Measurements from ENCODE around the gene SPTSSB. TPM values are rescaled to one million over a fixed set of nuclear protein-coding genes. Genes with fewer than 3 reads are reported as not detected.

Gene SPTSSB
- total RNA-seq, 4 donors from 2014 or later: not detected

DNA sequence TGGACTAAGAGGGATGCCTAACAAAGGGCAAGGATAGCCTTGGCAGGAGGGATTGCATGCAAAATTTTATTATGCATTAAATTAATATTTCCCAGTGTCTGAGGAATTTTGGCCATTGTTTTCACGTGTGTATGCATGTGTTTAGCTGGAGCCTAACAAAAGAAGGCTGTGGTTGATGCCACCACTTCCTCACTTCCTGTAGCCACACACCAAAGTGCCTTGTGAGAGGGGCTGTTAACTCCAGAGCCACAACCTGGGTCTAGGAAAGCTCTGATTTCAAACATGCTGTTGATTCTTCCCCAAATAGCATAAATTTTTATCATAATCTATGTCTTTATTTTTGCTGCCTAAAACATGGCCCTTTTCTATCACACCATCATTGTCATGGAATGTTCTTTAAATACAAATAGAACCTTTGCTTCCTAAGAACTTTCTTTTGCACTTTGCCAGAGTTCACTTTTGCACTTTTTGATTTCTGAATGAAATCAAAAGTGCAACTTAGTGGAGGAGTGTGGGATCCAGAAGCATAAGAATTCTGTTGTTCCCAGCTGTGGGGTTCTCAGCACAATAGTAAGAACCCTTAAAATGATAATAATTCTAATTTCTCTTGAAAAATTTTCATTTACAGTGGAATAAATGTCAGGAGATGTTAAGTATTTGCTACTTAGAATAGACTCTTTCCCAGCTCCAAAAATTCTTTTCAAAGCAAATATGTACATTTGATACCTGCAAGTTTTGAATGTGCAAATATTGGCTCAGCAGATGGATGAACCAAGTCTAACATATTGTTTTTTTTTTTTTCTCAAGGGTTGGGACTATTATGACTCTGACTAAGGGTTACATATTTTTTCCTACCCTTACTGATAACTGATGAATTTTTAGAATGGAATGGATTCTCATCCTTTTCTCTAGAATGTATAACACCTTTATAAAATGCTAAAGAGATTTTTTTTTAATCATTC lies 35.6 kb upstream of the SPTSSB start:
- 62 to 65% methylated on average over 1 of the region's 1 CpG for WGBS, 2 donors
- no peak for DNase-seq
- H3K9me3 ChIP-seq: no peaks in the 10 kb centered on the region
- no peak overlapping the region for H3K4me3 ChIP-seq (replicated peaks in 1 of 3)
- no peak for TF ChIP-seq POLR2A (IDR thresholded peaks at IDR 0.05)
- TF ChIP-seq, protein P1, sequence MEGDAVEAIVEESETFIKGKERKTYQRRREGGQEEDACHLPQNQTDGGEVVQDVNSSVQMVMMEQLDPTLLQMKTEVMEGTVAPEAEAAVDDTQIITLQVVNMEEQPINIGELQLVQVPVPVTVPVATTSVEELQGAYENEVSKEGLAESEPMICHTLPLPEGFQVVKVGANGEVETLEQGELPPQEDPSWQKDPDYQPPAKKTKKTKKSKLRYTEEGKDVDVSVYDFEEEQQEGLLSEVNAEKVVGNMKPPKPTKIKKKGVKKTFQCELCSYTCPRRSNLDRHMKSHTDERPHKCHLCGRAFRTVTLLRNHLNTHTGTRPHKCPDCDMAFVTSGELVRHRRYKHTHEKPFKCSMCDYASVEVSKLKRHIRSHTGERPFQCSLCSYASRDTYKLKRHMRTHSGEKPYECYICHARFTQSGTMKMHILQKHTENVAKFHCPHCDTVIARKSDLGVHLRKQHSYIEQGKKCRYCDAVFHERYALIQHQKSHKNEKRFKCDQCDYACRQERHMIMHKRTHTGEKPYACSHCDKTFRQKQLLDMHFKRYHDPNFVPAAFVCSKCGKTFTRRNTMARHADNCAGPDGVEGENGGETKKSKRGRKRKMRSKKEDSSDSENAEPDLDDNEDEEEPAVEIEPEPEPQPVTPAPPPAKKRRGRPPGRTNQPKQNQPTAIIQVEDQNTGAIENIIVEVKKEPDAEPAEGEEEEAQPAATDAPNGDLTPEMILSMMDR (IDR thresholded peaks at IDR 0.05): no peak
- no peaks in the 10 kb centered on the region for H3K4me1 ChIP-seq
- no peaks in the 10 kb centered on the region for H3K36me3 ChIP-seq
- intact Hi-C loops (cut with DNase I): no loop called here
- H3K27ac ChIP-seq: no peak overlapping the region
- H3K27me3 ChIP-seq: no peaks in the 10 kb centered on the region

DNA sequence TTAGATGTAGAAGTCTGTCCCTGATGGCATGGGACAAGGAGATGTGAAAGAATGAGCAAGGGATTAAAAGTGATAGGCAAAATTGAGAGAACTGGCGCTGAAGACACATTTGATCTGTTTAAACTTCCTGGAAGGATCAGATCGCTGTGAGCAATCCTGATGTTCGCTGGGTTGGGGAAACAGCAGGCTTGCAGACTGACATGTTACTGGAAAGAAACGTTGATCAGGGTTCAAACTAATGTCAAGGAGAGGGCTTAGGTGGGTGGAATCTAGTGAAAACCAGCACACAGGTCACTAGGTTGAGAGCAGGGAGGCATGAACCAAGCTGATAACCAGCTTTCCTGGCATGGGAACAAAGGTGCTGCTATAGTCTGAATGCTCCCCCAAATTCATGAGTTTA lies 34.5 kb upstream of the SPTSSB start:
- Histone ChIP-seq H3K9me3 (no peaks in the 10 kb centered on the region), H3K4me3 (replicated peaks in 1 of 3) (no peak overlapping the region), H3K27me3 (no peaks in the 10 kb centered on the region), H3K4me1 (no peaks in the 10 kb centered on the region), H3K36me3 (no peaks in the 10 kb centered on the region), H3K27ac (no peak overlapping the region)
- intact Hi-C loops (cut with DNase I): no loop called here
- TF ChIP-seq, protein P1 (IDR thresholded peaks at IDR 0.05): no peak
- TF ChIP-seq POLR2A (IDR thresholded peaks at IDR 0.05): no peak
- WGBS, 2 donors: 82 to 83% methylated on average over 4 of the region's 4 CpGs
- DNase-seq: no peak

DNA sequence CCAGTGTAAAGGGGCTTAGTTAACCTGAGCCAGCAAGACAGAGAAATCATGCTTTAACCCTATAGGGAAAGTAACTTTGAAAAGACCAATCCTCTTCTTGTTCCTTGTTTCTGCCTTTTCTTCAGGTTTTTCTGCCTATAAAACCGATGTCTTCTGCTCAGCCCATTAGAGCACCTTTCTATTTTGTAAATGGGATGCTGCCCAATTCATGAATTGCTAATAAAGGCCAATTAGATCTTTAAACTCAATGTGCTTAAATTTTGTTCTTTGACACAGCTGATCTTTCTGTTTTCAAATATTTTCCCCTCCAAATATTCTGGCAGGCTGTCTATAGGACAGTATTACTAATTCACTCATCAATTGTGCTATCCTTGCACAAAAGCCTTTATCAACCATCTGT lies 33.8 kb upstream of the SPTSSB start:
- no peak for DNase-seq
- no peaks in the 10 kb centered on the region for H3K9me3 ChIP-seq
- H3K27ac ChIP-seq: no peak overlapping the region
- H3K27me3 ChIP-seq: no peaks in the 10 kb centered on the region
- TF ChIP-seq, protein P1 (IDR thresholded peaks at IDR 0.05): no peak
- TF ChIP-seq POLR2A (IDR thresholded peaks at IDR 0.05): no peak
- 91 to 100% methylated on average over 1 of the region's 1 CpG for WGBS, 2 donors
- no peaks in the 10 kb centered on the region for H3K4me1 ChIP-seq
- H3K4me3 ChIP-seq (replicated peaks in 1 of 3): no peak overlapping the region
- H3K36me3 ChIP-seq: no peaks in the 10 kb centered on the region
- intact Hi-C loops (cut with DNase I): no loop called here

DNA sequence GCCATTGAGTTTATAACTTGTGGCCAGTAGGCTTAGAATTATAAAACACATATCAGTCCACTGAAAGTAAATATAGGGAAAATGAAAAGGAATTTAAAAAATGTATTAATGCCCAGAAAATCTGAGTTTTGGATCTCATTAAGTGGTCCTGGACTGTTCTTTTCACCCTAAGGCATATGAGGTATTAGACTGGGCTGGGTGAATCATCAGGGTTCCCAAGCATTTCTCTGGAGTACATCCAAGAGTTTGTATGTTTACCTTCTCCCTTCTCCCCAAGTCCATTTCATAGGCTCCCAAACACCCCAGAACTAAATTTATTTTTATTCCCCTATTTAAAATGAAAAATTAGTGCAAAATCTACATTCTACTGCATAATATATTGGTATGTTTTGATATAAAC lies 31.9 kb upstream of the SPTSSB start:
- H3K4me1 ChIP-seq: no peaks in the 10 kb centered on the region
- intact Hi-C loops (cut with DNase I): no loop called here
- no peak overlapping the region for H3K4me3 ChIP-seq (replicated peaks in 1 of 3)
- TF ChIP-seq, protein P1 (IDR thresholded peaks at IDR 0.05): no peak
- TF ChIP-seq POLR2A (IDR thresholded peaks at IDR 0.05): no peak
- no peak for DNase-seq
- H3K27me3 ChIP-seq: no peaks in the 10 kb centered on the region
- no peaks in the 10 kb centered on the region for H3K9me3 ChIP-seq
- no peaks in the 10 kb centered on the region for H3K36me3 ChIP-seq
- H3K27ac ChIP-seq: no peak overlapping the region

DNA sequence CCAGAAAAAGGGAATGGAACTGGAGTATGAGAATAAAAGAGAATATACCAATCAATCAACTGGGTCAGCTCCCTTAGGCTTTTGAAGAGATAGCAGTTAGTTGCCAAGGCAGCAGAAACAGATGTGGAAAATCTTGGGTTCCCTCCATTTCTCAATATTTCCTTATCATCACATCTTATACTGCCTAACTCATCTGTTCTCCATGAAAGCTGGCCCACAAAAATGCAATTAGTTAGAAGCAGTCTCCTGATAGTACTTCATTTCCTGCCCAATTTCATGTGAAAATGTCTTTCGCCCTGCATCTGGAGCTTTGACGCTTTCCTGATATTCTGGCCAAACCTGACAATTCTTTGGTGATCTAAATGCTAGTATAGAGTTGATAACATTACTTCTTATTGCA lies 30.1 kb upstream of the SPTSSB start:
- WGBS, 2 donors: 84 to 86% methylated on average over 2 of the region's 2 CpGs
- intact Hi-C loops (cut with DNase I): no loop called here

More for the DNA sequence above, 30.1 kb upstream of the SPTSSB start:
- Histone ChIP-seq H3K9me3 (no peaks in the 10 kb centered on the region), H3K36me3 (no peaks in the 10 kb centered on the region), H3K4me1 (no peaks in the 10 kb centered on the region), H3K4me3 (replicated peaks in 1 of 3) (no peak overlapping the region), H3K27ac (no peak overlapping the region), H3K27me3 (no peaks in the 10 kb centered on the region)
- no peak for TF ChIP-seq POLR2A (IDR thresholded peaks at IDR 0.05)
- TF ChIP-seq, protein P1 (IDR thresholded peaks at IDR 0.05): no peak
- no peak for DNase-seq

All from thyroid gland (tissue), 4 donors.